ENCODE measurements around the gene PPP3R2.

- TF ChIP-seq POLR2AphosphoS5 (IDR thresholded peaks at IDR 0.05; ENCODE audit: insufficient read depth, low read depth, low read length) (no peak), POLR2A (IDR thresholded peaks at IDR 0.05; ENCODE audit: low read depth, low read length) (no peak), CTCF (IDR thresholded peaks at IDR 0.05; ENCODE audit: extremely low read depth in 1 of 2, insufficient read depth in 1 of 2, low read depth in 1 of 2, low read length in 2 of 2) (no peak), FOS (IDR thresholded peaks at IDR 0.05; ENCODE audit: borderline replicate concordance, insufficient read depth, low read length) (no peak)
These were observed 30.5 kb downstream of the PPP3R2 start for GRCh38 chr9:101564252-101564651.
